GM23338 (cell line): ENCODE data around the gene ALG1L2. TPM values are rescaled to one million over a fixed set of nuclear protein-coding genes. Genes with fewer than 3 reads are reported as not detected.

Experiments
- ATAC-seq: fragments of 200-7000 bp; cut with Tn5 transposase; 3 replicates; pipeline ENCODE4 v1.9.1; 2020
- DNase-seq: peaks from one replicate; pipeline ENCODE4 v3.0.0-alpha.2; 2015; ENCODE audit warnings: low spot score
- H2AFZ ChIP-seq: fragments of 200-600 bp; sonication (generic); 2 replicates; pipeline ENCODE4 v1.8.0; 2016; ENCODE audit warnings: antibody characterized with exemption, mild to moderate bottlenecking, moderate library complexity
- H3F3A ChIP-seq: fragments of 200-600 bp; sonication (generic); replicated peaks from 2 replicates; pipeline ENCODE4 v1.8.0; 2017; ENCODE audit warnings: antibody characterized with exemption, mixed run types, low read depth
- H3K27ac ChIP-seq: fragments of 200-600 bp; sonication (generic); 2 replicates; pipeline ENCODE4 v1.6.1; 2016; ENCODE audit warnings: low read depth
- H3K27me3 ChIP-seq: fragments of 200-600 bp; sonication (generic); 2 replicates; pipeline ENCODE4 v1.8.0; 2016; ENCODE audit warnings: mild to moderate bottlenecking, mixed run types, moderate library complexity; ENCODE audit not compliant: insufficient read depth
- H3K36me3 ChIP-seq: fragments of 200-600 bp; sonication (generic); 2 replicates; pipeline ENCODE4 v1.8.0; 2016; ENCODE audit warnings: mild to moderate bottlenecking; ENCODE audit not compliant: insufficient read depth
- H3K4me1 ChIP-seq: fragments of 200-600 bp; sonication (generic); 2 replicates; pipeline ENCODE4 v1.8.0; 2016; ENCODE audit warnings: mild to moderate bottlenecking, moderate library complexity; ENCODE audit not compliant: insufficient read depth
- H3K4me2 ChIP-seq: fragments of 200-600 bp; sonication (generic); 2 replicates; pipeline ENCODE4 v1.7.1; 2017; ENCODE audit warnings: mixed run types
- H3K4me3 ChIP-seq: fragments of 200-600 bp; sonication (generic); 2 replicates; pipeline ENCODE4 v1.6.1; 2016; ENCODE audit warnings: mixed run types
- H3K79me2 ChIP-seq: fragments of 200-600 bp; sonication (generic); replicated peaks from 2 replicates; pipeline ENCODE4 v1.8.0; 2017; ENCODE audit warnings: mild to moderate bottlenecking; ENCODE audit not compliant: insufficient read depth
- H3K9me2 ChIP-seq: fragments of 200-600 bp; sonication (generic); 2 replicates; pipeline ENCODE4 v1.8.0; 2017; ENCODE audit not compliant: insufficient read depth
- H4K20me1 ChIP-seq: fragments of 200-600 bp; sonication (generic); replicated peaks from 2 replicates; pipeline ENCODE4 v1.8.0; 2017; ENCODE audit warnings: mild to moderate bottlenecking; ENCODE audit not compliant: insufficient read depth
- H3K27ac Mint-ChIP-seq: 2 replicates; pipeline ENCODE4 v1.8.0; 2020; ENCODE audit warnings: inconsistent platforms, mild to moderate bottlenecking, moderate library complexity, mixed read lengths
- H3K27me3 Mint-ChIP-seq: 3 replicates; pipeline ENCODE4 v1.8.0; 2022; ENCODE audit warnings: low read depth, mild to moderate bottlenecking, moderate library complexity, mixed read lengths, inconsistent platforms; ENCODE audit not compliant: insufficient read depth, poor library complexity
- H3K36me3 Mint-ChIP-seq: 3 replicates; pipeline ENCODE4 v1.8.0; 2021; ENCODE audit warnings: low read depth, mild to moderate bottlenecking, inconsistent platforms, moderate library complexity, mixed read lengths
- H3K4me1 Mint-ChIP-seq: 3 replicates; pipeline ENCODE4 v1.8.0; 2020; ENCODE audit warnings: mild to moderate bottlenecking, inconsistent platforms, mixed read lengths
- H3K4me3 Mint-ChIP-seq: 3 replicates; pipeline ENCODE4 v1.8.0; 2021; ENCODE audit warnings: moderate library complexity, mild to moderate bottlenecking, inconsistent platforms, mixed read lengths
- H3K9me3 Mint-ChIP-seq: 3 replicates; pipeline ENCODE4 v1.8.0; 2020; ENCODE audit warnings: moderate library complexity, mild to moderate bottlenecking, inconsistent platforms, mixed read lengths
- CREB1 ChIP-seq: fragments of 250-450 bp; sonication (Bioruptor Pico); IDR thresholded peaks from 2 replicates; pipeline ENCODE4 v1.5.0; 2020; ENCODE audit warnings: low read depth, mild to moderate bottlenecking, moderate library complexity
- EZH2 ChIP-seq: fragments of 200-600 bp; sonication (generic); IDR thresholded peaks from one replicate; pipeline ENCODE4 v1.8.0; 2017; ENCODE audit warnings: antibody characterized with exemption, mild to moderate bottlenecking, low read depth; ENCODE audit not compliant: unreplicated experiment
- EZH2phosphoT487 ChIP-seq: fragments of 200-600 bp; sonication (generic); IDR thresholded peaks from one replicate; pipeline ENCODE4 v1.8.1; 2018; ENCODE audit warnings: antibody characterized with exemption; ENCODE audit not compliant: unreplicated experiment
- JUNB ChIP-seq: IDR thresholded peaks from one replicate; pipeline ENCODE4 v1.6.1; 2016; ENCODE audit warnings: antibody characterized with exemption; ENCODE audit not compliant: unreplicated experiment
- NANOG ChIP-seq: IDR thresholded peaks from 2 replicates; pipeline ENCODE4 v1.6.1; 2016; ENCODE audit warnings: antibody characterized with exemption, borderline replicate concordance
- POLR2AphosphoS5 ChIP-seq: IDR thresholded peaks from 2 replicates; pipeline ENCODE4 v1.6.1; 2016; ENCODE audit warnings: antibody characterized with exemption, low read depth
- STAT1 ChIP-seq: IDR thresholded peaks from one replicate; pipeline ENCODE4 v1.6.1; 2016; ENCODE audit warnings: antibody characterized with exemption; ENCODE audit not compliant: unreplicated experiment
- ZNF114 ChIP-seq: fragments of 250-450 bp; sonication (Bioruptor Pico); IDR thresholded peaks from 2 replicates; pipeline ENCODE4 v1.5.0; 2020; ENCODE audit warnings: mild to moderate bottlenecking, moderate library complexity
- ZNF331 ChIP-seq: fragments of 250-450 bp; sonication (Bioruptor Pico); IDR thresholded peaks from 2 replicates; pipeline ENCODE4 v1.5.0; 2020; ENCODE audit warnings: low read depth, mild to moderate bottlenecking, moderate library complexity
- ZNF462 ChIP-seq: fragments of 250-450 bp; sonication (Bioruptor Pico); IDR thresholded peaks from 2 replicates; pipeline ENCODE4 v1.5.0; 2020; ENCODE audit warnings: mild to moderate bottlenecking, moderate library complexity
- polyA plus RNA-seq: library from polyadenylated mRNA; unstranded; fragments of >200 nt; fragmentation: Nextera tagmentation; extraction: Ambion mirVana; gene quantifications from 2 replicates; pipeline ENCODE4 v1.2.1, GENCODE V29; 2016
- total RNA-seq: library from RNA; depleted of rRNA; stranded (reverse); fragments of >200 nt; shearing (Covaris generic); gene quantifications from 2 replicates; pipeline ENCODE4 v1.2.3, GENCODE V29; 2014
- TF ChIP-seq, protein P1 (sequence below), 2 experiments: fragments of 200-600 bp in 1 of 2; sonication (generic) in 1 of 2; conservative IDR thresholded peaks; 2 replicates each; pipeline versions ENCODE4 v1.5.1 to v1.6.1; 2016 to 2017; ENCODE audit warnings: antibody characterized with exemption in 2 of 2, low read depth in 2 of 2, mild to moderate bottlenecking in 2 of 2, moderate library complexity in 1 of 2
- TF ChIP-seq, protein P2 (sequence below): IDR thresholded peaks from 2 replicates; pipeline ENCODE4 v1.6.1; 2016; ENCODE audit warnings: antibody characterized with exemption
- TF ChIP-seq, protein P3 (sequence below): IDR thresholded peaks from one replicate; pipeline ENCODE4 v1.6.1; 2018; ENCODE audit warnings: antibody characterized with exemption; ENCODE audit not compliant: unreplicated experiment

The ALG1L2 gene
- total and polyA plus RNA-seq, 2 experiments from 2014 or later = 0.87 TPM; not detected in 1

- H3K9me2 ChIP-seq = no peaks in the 10 kb centered on the region
- Mint-ChIP-seq H3K4me1 (no peaks in the 10 kb centered on the region), H3K4me3 (no peak overlapping the region), H3K9me3 (peaks cover 3% of the 10 kb centered on the region; the same call in 1 of the 3 replicates), H3K27me3 (peaks cover 11% of the 10 kb centered on the region), H3K36me3 (no peaks in the 10 kb centered on the region), H3K27ac (no peak overlapping the region)
- H3K27ac ChIP-seq = no peak overlapping the region
- no peaks in the 10 kb centered on the region for H3K79me2 ChIP-seq
- H4K20me1 ChIP-seq = no peaks in the 10 kb centered on the region
- no peak overlapping the region for H3K4me3 ChIP-seq
- H2AFZ ChIP-seq = no peak overlapping the region
- no peak for DNase-seq
- no peak for ATAC-seq
- no peak overlapping the region for H3K4me2 ChIP-seq
- TF ChIP-seq ZNF114 (CRISPR knock-in tag) (no peak), STAT1 (no peak), CREB1 (CRISPR knock-in tag) (no peak), NANOG (no peak), POLR2AphosphoS5 (no peak), JUNB (no peak), ZNF462 (no peak), EZH2 (no peak), EZH2phosphoT487 (no peak), ZNF331 (CRISPR knock-in tag) (no peak)
- TF ChIP-seq, protein P1, sequence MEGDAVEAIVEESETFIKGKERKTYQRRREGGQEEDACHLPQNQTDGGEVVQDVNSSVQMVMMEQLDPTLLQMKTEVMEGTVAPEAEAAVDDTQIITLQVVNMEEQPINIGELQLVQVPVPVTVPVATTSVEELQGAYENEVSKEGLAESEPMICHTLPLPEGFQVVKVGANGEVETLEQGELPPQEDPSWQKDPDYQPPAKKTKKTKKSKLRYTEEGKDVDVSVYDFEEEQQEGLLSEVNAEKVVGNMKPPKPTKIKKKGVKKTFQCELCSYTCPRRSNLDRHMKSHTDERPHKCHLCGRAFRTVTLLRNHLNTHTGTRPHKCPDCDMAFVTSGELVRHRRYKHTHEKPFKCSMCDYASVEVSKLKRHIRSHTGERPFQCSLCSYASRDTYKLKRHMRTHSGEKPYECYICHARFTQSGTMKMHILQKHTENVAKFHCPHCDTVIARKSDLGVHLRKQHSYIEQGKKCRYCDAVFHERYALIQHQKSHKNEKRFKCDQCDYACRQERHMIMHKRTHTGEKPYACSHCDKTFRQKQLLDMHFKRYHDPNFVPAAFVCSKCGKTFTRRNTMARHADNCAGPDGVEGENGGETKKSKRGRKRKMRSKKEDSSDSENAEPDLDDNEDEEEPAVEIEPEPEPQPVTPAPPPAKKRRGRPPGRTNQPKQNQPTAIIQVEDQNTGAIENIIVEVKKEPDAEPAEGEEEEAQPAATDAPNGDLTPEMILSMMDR (conservative IDR thresholded peaks at IDR 0.05; ENCODE audit: low read depth in 2 of 2) = no peak
- TF ChIP-seq, protein P2, sequence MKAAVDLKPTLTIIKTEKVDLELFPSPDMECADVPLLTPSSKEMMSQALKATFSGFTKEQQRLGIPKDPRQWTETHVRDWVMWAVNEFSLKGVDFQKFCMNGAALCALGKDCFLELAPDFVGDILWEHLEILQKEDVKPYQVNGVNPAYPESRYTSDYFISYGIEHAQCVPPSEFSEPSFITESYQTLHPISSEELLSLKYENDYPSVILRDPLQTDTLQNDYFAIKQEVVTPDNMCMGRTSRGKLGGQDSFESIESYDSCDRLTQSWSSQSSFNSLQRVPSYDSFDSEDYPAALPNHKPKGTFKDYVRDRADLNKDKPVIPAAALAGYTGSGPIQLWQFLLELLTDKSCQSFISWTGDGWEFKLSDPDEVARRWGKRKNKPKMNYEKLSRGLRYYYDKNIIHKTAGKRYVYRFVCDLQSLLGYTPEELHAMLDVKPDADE = no peak
- TF ChIP-seq, protein P3, sequence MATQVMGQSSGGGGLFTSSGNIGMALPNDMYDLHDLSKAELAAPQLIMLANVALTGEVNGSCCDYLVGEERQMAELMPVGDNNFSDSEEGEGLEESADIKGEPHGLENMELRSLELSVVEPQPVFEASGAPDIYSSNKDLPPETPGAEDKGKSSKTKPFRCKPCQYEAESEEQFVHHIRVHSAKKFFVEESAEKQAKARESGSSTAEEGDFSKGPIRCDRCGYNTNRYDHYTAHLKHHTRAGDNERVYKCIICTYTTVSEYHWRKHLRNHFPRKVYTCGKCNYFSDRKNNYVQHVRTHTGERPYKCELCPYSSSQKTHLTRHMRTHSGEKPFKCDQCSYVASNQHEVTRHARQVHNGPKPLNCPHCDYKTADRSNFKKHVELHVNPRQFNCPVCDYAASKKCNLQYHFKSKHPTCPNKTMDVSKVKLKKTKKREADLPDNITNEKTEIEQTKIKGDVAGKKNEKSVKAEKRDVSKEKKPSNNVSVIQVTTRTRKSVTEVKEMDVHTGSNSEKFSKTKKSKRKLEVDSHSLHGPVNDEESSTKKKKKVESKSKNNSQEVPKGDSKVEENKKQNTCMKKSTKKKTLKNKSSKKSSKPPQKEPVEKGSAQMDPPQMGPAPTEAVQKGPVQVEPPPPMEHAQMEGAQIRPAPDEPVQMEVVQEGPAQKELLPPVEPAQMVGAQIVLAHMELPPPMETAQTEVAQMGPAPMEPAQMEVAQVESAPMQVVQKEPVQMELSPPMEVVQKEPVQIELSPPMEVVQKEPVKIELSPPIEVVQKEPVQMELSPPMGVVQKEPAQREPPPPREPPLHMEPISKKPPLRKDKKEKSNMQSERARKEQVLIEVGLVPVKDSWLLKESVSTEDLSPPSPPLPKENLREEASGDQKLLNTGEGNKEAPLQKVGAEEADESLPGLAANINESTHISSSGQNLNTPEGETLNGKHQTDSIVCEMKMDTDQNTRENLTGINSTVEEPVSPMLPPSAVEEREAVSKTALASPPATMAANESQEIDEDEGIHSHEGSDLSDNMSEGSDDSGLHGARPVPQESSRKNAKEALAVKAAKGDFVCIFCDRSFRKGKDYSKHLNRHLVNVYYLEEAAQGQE = no peak
- H3K27me3 ChIP-seq = no peaks in the 10 kb centered on the region
- no peaks in the 10 kb centered on the region for H3K4me1 ChIP-seq
- no peaks in the 10 kb centered on the region for H3K36me3 ChIP-seq
- no peaks in the 10 kb centered on the region for H3F3A ChIP-seq
Observed at GRCh38 chr3:130085881-130086280, 4.2 kb downstream of the ALG1L2 start.
